Cardiac fibroblast (primary cell): ENCODE results near the gene JPT1.

Experiments
- DNase-seq, 2 donors: peaks; one replicate each; pipeline versions ENCODE4 v3.0.0 to v3.0.0-alpha.2; 2010; ENCODE audit warnings: low read depth in 2 of 2
- H3K4me3 ChIP-seq, 2 donors: replicated peaks in 1 of 2; 1 replicate in 1 of 2; 2 replicates in 1 of 2; pipeline ENCODE4 v1.5.1; 2011; ENCODE audit warnings: low read depth in 2 of 2, low read length in 2 of 2, mild to moderate bottlenecking in 2 of 2, moderate library complexity in 1 of 2
- TF ChIP-seq, protein P1 (sequence below): IDR thresholded peaks from one replicate; pipeline ENCODE4 v1.5.1; 2011; ENCODE audit warnings: low read depth, mild to moderate bottlenecking, low read length, inconsistent platforms

JPT1 gene

GRCh38 chr17:75091855-75092327, 62.4 kb downstream of the JPT1 start:
- TF ChIP-seq, protein P1, sequence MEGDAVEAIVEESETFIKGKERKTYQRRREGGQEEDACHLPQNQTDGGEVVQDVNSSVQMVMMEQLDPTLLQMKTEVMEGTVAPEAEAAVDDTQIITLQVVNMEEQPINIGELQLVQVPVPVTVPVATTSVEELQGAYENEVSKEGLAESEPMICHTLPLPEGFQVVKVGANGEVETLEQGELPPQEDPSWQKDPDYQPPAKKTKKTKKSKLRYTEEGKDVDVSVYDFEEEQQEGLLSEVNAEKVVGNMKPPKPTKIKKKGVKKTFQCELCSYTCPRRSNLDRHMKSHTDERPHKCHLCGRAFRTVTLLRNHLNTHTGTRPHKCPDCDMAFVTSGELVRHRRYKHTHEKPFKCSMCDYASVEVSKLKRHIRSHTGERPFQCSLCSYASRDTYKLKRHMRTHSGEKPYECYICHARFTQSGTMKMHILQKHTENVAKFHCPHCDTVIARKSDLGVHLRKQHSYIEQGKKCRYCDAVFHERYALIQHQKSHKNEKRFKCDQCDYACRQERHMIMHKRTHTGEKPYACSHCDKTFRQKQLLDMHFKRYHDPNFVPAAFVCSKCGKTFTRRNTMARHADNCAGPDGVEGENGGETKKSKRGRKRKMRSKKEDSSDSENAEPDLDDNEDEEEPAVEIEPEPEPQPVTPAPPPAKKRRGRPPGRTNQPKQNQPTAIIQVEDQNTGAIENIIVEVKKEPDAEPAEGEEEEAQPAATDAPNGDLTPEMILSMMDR = no peak
- no peak overlapping the region for H3K4me3 ChIP-seq

DNA sequence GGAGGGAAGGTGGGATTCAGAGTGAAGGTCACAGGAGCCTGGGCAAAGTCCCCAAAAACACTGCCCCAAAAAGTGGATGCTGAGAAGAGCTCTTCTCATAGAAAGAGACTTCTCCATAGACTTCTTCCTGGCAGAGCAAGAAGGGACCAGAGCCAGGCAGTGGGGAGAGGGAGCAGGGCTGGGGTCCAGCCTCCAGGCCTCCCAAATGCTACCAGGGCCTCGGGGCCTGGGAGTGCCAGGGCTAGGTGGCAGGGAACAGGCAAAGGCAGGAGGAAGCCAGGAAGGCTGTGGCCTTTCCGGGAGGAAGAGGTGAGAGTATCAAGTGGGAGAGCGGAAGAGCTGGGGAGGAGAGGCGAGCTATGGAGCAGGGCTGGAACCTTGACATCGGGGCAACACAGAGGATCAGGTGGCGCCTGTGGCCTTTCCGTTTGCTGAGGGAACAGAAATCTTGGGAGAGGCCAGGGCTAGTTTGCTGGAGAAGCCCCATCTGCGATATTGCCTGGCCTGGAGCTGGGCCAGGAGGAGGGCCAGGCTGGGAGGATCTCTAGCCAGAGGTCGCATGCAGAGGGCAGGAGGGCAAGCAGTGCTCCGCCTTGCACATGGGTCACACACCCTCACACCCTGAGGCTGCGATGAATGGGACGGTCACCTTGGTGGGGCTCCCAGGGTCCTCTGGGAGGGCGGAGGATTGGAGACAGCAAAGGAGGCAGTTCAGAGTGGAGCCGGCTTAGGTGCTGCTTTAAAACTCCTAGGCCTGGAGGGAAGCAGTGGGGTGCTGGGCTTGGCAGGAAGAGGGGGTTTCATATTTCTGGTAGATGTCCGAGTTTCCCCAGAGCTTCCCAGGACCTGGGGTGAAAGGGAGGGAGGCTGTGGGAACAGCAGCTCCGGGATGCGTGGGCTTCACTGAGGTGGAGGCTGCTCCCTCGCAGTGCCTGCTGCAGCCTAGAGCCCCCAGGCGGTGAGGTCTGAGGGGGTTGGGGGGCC, 63.1 kb downstream of the JPT1 start:
- no peak overlapping the region for H3K4me3 ChIP-seq
- DNase-seq = no peak
- TF ChIP-seq, protein P1 = no peak

More at GRCh38 chr17:75091855-75092327, 62.4 kb downstream of the JPT1 start:
- DNase-seq = no peak

GRCh38 chr17:75088465-75089417, 65.6 kb downstream of the JPT1 start:
- H3K4me3 ChIP-seq = peak overlapping the region; percentile 51 to 55
- TF ChIP-seq, protein P1 = no peak
- DNase-seq = peak in 1 of 2 donors; percentile 51

DNA sequence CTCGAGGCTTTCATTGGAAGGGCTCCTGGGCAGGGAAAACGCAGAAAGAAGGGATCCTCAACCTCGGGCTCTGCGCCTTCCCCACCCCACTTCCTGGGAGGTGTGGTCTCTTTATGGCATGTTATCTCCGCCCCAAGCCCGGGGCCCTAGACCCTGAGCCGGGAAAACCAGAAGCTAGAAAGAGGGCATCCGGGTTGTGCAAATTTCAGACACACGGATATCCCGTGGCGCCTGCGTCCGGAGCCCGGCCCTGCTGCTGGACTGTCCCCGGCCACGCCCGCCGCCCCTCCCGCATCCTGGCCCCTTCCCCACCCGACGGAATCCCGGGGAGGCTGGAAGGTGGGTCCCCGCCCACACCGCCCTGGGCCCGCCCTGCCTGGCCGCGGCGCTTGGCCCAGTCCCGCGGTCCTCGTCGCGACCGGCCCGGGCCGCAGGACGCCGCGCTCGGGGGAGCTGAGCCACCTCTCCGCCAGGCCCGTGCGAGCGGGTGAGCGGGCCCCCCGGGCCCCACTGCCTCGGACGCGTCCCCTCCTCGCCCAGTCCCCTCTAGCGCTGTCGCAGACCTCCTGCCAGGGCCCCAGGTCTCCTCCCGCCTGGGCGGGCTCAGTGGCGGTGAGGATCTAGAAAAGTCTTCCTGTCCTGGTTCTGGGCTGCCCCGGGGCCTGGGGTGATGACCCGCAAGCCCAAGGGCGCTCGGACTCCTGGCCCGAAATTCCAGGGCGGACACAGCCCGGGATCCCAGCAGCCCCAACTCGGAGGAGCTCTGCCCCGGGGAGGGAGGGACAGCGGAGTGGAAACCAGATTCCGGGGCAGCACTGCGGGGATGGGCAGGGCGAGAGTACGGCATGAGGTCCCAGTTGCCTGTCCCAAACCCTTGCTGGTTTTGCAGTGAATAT, 66.5 kb downstream of the JPT1 start, which contains the start of gene SLC16A5:
TSS of gene SLC16A5 (plus strand) at position 397 of the 896 bp plus-strand sequence. CDS start 5,683 bp downstream, outside the sequence.
- peak within 1 kb of the TSS; percentile 51 to 55 for H3K4me3 ChIP-seq

GRCh38 chr17:75087182-75087557, 67.1 kb downstream of the JPT1 start:
- no peak for DNase-seq
- peak overlapping the region; percentile 33 to 51 for H3K4me3 ChIP-seq
- TF ChIP-seq, protein P1 = no peak

More for the DNA sequence above, 66.5 kb downstream of the JPT1 start, which contains the start of gene SLC16A5:
- TF ChIP-seq, protein P1 = no peak
- DNase-seq = peak; percentile 61 to 87
